Stomach (tissue), 4 donors: ENCODE data around the gene SUPT4H1.

Experiments used
- EP300 ChIP-seq: sonication (generic); formaldehyde crosslinking; IDR thresholded peaks from one replicate; pipeline ENCODE4 v1.6.1; 2017; ENCODE audit warnings: antibody characterized with exemption
- POLR2A ChIP-seq, 4 donors: fragments of 450-650 bp; IDR thresholded peaks; one replicate each; pipeline ENCODE4 v1.6.1; 2016; ENCODE audit warnings: antibody characterized with exemption in 4 of 4, control low read depth in 2 of 4, mild to moderate bottlenecking in 1 of 4, moderate library complexity in 1 of 4
- POLR2AphosphoS5 ChIP-seq, 3 donors: sonication (generic); formaldehyde crosslinking; IDR thresholded peaks; one replicate each; pipeline ENCODE4 v1.6.1; 2016; ENCODE audit warnings: antibody characterized with exemption in 3 of 3
- TF ChIP-seq, protein P1 (sequence below), 7 experiments: fragments of 450-650 bp in 4 of 7; fragments of 200-600 bp in 3 of 7; sonication (generic) in 3 of 7; IDR thresholded peaks; one replicate each; pipeline ENCODE4 v1.5.1; 2016 to 2019; ENCODE audit warnings: antibody characterized with exemption in 7 of 7, control low read depth in 2 of 7, mild to moderate bottlenecking in 1 of 7

DNA sequence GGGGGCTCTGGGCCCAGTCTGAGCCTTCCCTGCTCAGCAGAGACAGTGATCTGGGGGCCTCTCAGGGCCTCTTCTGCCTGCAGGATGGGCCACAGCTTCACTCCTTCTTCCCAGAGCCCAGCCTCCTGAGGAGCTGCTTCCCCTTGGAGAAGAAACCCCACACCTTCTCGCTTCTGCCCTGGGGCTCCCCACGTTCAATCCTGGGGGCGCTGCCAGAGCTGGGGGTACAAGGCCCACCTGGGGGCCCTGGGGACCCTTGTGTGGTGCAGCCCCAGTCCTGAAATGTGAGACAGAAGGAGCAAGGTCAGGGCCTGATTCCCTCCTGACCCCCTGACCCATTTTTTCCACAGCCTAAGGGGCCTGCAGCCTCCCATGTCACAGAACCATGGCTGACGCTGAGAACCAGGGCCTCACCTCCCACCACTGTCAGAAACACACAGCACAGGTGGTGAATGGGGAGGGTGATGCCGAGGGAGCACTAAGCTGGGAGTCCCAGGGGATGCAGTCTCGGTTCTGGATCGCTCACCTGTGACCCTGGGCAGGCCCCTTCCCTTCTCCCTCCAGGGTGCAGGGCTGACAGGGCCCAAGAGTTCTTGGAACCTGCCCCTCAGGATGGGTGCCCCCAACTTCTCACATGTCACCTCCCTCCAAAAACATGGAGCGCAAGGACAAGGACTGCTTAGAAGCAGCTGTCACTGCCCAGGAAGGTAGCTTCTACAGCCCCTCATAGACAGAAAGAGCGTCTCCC, 49.7 kb downstream of the SUPT4H1 start:
- TF ChIP-seq, protein P1, sequence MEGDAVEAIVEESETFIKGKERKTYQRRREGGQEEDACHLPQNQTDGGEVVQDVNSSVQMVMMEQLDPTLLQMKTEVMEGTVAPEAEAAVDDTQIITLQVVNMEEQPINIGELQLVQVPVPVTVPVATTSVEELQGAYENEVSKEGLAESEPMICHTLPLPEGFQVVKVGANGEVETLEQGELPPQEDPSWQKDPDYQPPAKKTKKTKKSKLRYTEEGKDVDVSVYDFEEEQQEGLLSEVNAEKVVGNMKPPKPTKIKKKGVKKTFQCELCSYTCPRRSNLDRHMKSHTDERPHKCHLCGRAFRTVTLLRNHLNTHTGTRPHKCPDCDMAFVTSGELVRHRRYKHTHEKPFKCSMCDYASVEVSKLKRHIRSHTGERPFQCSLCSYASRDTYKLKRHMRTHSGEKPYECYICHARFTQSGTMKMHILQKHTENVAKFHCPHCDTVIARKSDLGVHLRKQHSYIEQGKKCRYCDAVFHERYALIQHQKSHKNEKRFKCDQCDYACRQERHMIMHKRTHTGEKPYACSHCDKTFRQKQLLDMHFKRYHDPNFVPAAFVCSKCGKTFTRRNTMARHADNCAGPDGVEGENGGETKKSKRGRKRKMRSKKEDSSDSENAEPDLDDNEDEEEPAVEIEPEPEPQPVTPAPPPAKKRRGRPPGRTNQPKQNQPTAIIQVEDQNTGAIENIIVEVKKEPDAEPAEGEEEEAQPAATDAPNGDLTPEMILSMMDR (IDR thresholded peaks at IDR 0.05): no peak
- TF ChIP-seq POLR2A (IDR thresholded peaks at IDR 0.05) (no peak), POLR2AphosphoS5 (IDR thresholded peaks at IDR 0.05) (no peak), EP300 (no peak)
